ENCODE measurements around the gene NEUROD4. TPM values are rescaled to one million over a fixed set of nuclear protein-coding genes. Genes with fewer than 3 reads are reported as not detected.

The NEUROD4 gene
- total RNA-seq, 1 donor from 2014 or later: 1.8 TPM

DNA sequence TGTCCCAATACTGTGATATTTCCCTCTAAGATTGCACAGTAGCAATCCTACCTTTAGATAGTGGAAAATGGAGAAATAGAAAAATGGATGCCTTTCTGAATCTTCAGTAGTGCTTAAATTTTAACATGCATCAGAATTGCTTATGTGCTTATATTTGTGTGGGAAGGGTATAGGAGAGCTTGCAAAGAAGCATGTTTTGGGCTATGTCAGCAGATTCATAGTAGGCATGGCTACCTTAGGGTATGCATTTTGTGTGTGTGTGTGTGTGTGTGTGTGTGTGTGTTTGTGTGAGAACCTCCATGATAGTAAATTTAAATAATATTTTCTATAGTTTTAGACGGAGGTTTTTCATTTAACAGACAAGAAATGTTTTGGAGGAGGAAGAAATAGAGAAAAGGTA is 38.3 kb downstream of the NEUROD4 start:
- no peak overlapping the region for H3K4me2 ChIP-seq
- TF ChIP-seq, protein P1, sequence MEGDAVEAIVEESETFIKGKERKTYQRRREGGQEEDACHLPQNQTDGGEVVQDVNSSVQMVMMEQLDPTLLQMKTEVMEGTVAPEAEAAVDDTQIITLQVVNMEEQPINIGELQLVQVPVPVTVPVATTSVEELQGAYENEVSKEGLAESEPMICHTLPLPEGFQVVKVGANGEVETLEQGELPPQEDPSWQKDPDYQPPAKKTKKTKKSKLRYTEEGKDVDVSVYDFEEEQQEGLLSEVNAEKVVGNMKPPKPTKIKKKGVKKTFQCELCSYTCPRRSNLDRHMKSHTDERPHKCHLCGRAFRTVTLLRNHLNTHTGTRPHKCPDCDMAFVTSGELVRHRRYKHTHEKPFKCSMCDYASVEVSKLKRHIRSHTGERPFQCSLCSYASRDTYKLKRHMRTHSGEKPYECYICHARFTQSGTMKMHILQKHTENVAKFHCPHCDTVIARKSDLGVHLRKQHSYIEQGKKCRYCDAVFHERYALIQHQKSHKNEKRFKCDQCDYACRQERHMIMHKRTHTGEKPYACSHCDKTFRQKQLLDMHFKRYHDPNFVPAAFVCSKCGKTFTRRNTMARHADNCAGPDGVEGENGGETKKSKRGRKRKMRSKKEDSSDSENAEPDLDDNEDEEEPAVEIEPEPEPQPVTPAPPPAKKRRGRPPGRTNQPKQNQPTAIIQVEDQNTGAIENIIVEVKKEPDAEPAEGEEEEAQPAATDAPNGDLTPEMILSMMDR (IDR thresholded peaks at IDR 0.05): no peak
- no peak for TF ChIP-seq EZH2 (IDR thresholded peaks at IDR 0.05)
- no peak for TF ChIP-seq EZH2phosphoT487 (IDR thresholded peaks at IDR 0.05)
- H3K36me3 ChIP-seq: no peaks in the 10 kb centered on the region
- Mint-ChIP-seq H3K27me3 (ENCODE audit: insufficient read depth, low read depth) (peaks cover 2% of the 10 kb centered on the region), H3K4me3 (no peak overlapping the region), H3K27ac (no peak overlapping the region), H3K4me1 (peaks cover 37% of the 10 kb centered on the region), H3K36me3 (no peaks in the 10 kb centered on the region), H3K9me3 (no peaks in the 10 kb centered on the region)
- no peak overlapping the region for H3K27ac ChIP-seq
- H3K4me1 ChIP-seq: peaks cover 36% of the 10 kb centered on the region
- H4K20me1 ChIP-seq (ENCODE audit: low read depth): no peaks in the 10 kb centered on the region
- DNase-seq (ENCODE audit: low spot score): no peak
- H2AFZ ChIP-seq (replicated peaks): no peak overlapping the region
- H3K4me3 ChIP-seq: no peak overlapping the region
- peaks cover 11% of the 10 kb centered on the region for H3F3A ChIP-seq (ENCODE audit: low read depth)
- no peaks in the 10 kb centered on the region for H3K27me3 ChIP-seq
- H3K9ac ChIP-seq: no peak overlapping the region
- H3K79me2 ChIP-seq (ENCODE audit: low read depth): no peaks in the 10 kb centered on the region
- no peaks in the 10 kb centered on the region for H3K9me3 ChIP-seq (ENCODE audit: low read depth)

DNA sequence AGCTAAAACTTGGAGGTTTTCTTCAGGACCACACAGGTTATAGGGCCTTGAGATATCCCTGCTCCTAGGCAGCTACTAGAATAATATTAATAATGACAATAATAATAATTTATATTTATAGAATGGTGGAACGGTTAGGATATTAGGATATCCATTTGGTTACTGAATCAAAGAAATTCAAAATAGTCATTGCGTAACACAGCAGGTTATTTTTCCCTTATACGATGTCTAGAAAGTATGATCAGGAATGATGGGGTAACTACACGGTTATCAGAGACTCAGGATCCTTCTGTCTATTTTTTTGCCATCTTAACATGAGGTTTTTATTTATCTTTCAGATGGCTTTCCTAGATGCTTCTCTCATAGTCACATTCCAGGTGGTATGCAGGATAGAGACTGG is 39.0 kb downstream of the NEUROD4 start:
- Histone ChIP-seq H3K9ac (no peak overlapping the region), H3K4me2 (no peak overlapping the region), H3K27ac (no peak overlapping the region), H3K4me3 (no peak overlapping the region), H3F3A (ENCODE audit: low read depth) (peaks cover 18% of the 10 kb centered on the region), H3K27me3 (no peaks in the 10 kb centered on the region), H3K9me3 (ENCODE audit: low read depth) (no peaks in the 10 kb centered on the region), H4K20me1 (ENCODE audit: low read depth) (no peaks in the 10 kb centered on the region), H3K36me3 (no peaks in the 10 kb centered on the region), H2AFZ (replicated peaks) (no peak overlapping the region), H3K79me2 (ENCODE audit: low read depth) (no peaks in the 10 kb centered on the region), H3K4me1 (peaks cover 42% of the 10 kb centered on the region)
- TF ChIP-seq, protein P1 (IDR thresholded peaks at IDR 0.05): no peak
- H3K36me3 Mint-ChIP-seq: no peaks in the 10 kb centered on the region
- no peaks in the 10 kb centered on the region for H3K9me3 Mint-ChIP-seq
- H3K27ac Mint-ChIP-seq: no peak overlapping the region
- H3K27me3 Mint-ChIP-seq (ENCODE audit: insufficient read depth, low read depth): peaks cover 2% of the 10 kb centered on the region
- peaks cover 42% of the 10 kb centered on the region for H3K4me1 Mint-ChIP-seq
- DNase-seq (ENCODE audit: low spot score): no peak
- H3K4me3 Mint-ChIP-seq: no peak overlapping the region

DNA sequence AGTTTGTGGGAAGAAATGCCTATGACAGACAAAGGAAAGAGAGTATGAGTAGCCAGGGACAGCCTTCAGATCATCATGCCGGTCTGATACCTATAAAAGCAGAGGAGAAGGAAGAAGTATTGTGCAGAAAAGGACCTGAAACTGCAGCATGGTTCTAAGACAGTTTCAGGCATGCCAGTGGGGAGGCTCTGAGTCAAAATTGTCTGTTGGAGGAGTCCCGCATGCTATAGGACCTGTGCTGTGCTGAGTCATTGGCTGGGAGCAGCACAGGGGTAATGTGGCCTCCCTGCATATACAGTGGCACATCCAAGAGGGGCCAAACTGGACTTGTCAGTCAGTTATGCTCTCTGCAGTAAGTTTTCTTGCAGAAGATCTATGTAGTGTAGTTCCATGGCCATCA is 40.7 kb downstream of the NEUROD4 start:
- no peak overlapping the region for H3K9ac ChIP-seq
- H3K9me3 Mint-ChIP-seq: no peaks in the 10 kb centered on the region
- H3K27me3 Mint-ChIP-seq (ENCODE audit: insufficient read depth, low read depth): peaks cover 2% of the 10 kb centered on the region
- H3K9me3 ChIP-seq (ENCODE audit: low read depth): no peaks in the 10 kb centered on the region
- peaks cover 44% of the 10 kb centered on the region for H3K4me1 ChIP-seq
- H3K27ac ChIP-seq: no peak overlapping the region
- peaks cover 20% of the 10 kb centered on the region for H3F3A ChIP-seq (ENCODE audit: low read depth)
- peaks cover 49% of the 10 kb centered on the region for H3K4me1 Mint-ChIP-seq
- H3K4me2 ChIP-seq: no peak overlapping the region
- H2AFZ ChIP-seq (replicated peaks): no peak overlapping the region
- no peak overlapping the region for H3K27ac Mint-ChIP-seq
- no peak overlapping the region for H3K4me3 ChIP-seq
- H3K79me2 ChIP-seq (ENCODE audit: low read depth): no peaks in the 10 kb centered on the region
- H3K27me3 ChIP-seq: no peaks in the 10 kb centered on the region
- no peaks in the 10 kb centered on the region for H3K36me3 Mint-ChIP-seq
- H4K20me1 ChIP-seq (ENCODE audit: low read depth): no peaks in the 10 kb centered on the region
- DNase-seq (ENCODE audit: low spot score): no peak
- no peaks in the 10 kb centered on the region for H3K36me3 ChIP-seq
- TF ChIP-seq EZH2 (IDR thresholded peaks at IDR 0.05) (no peak), EZH2phosphoT487 (IDR thresholded peaks at IDR 0.05) (no peak)
- TF ChIP-seq, protein P1 (IDR thresholded peaks at IDR 0.05): no peak
- no peak overlapping the region for H3K4me3 Mint-ChIP-seq

All from neural progenitor cell (in vitro differentiated cells).